Lung (tissue), 12 donors: ENCODE results near the gene MYLK. TPM values are rescaled to one million over a fixed set of nuclear protein-coding genes. Genes with fewer than 3 reads are reported as not detected.

Source experiments
- ATAC-seq: fragments of 200-7000 bp; cut with Tn5 transposase; one replicate; pipeline ENCODE4 v1.9.1; 2020; ENCODE audit warnings: moderate number of reproducible peaks; ENCODE audit not compliant: insufficient read depth, low FRiP score
- DNase-seq, 3 donors: peaks; one replicate each; pipeline ENCODE4 v3.0.0-alpha.2; 2013 to 2017
- H3K27ac ChIP-seq, 2 donors: one replicate each; pipeline ENCODE4 v1.5.1; 2013; ENCODE audit warnings: mild to moderate bottlenecking in 2 of 2, moderate library complexity in 2 of 2, control low read depth in 1 of 2, inconsistent platforms in 1 of 2, low read depth in 1 of 2, low read length in 1 of 2
- H3K27me3 ChIP-seq, 3 donors: one replicate each; pipeline ENCODE4 v1.5.1; 2013; ENCODE audit warnings: low read length in 2 of 3; ENCODE audit not compliant: control insufficient read depth in 3 of 3, insufficient read depth in 3 of 3
- H3K36me3 ChIP-seq, 4 donors: one replicate each; pipeline ENCODE4 v1.5.1; 2013; ENCODE audit warnings: low read length in 4 of 4, mild to moderate bottlenecking in 1 of 4, moderate library complexity in 1 of 4; ENCODE audit not compliant: control insufficient read depth in 4 of 4, insufficient read depth in 4 of 4
- H3K4me1 ChIP-seq, 5 donors: one replicate each; pipeline ENCODE4 v1.5.1; 2013; ENCODE audit warnings: low read length in 5 of 5, mild to moderate bottlenecking in 2 of 5, moderate library complexity in 1 of 5; ENCODE audit not compliant: control insufficient read depth in 5 of 5, insufficient read depth in 5 of 5
- H3K4me3 ChIP-seq: one replicate; pipeline ENCODE4 v1.5.1; 2013; ENCODE audit warnings: mild to moderate bottlenecking, control low read depth, moderate library complexity
- H3K9ac ChIP-seq, 2 donors: one replicate each; pipeline ENCODE4 v1.5.1; 2013; ENCODE audit warnings: low read length in 2 of 2, control low read depth in 1 of 2; ENCODE audit not compliant: insufficient read depth in 1 of 2
- H3K9me3 ChIP-seq, 4 donors: one replicate each; pipeline ENCODE4 v1.5.1; 2013; ENCODE audit warnings: low read length in 3 of 4, mild to moderate bottlenecking in 1 of 4, moderate library complexity in 1 of 4; ENCODE audit not compliant: control insufficient read depth in 4 of 4, insufficient read depth in 3 of 4
- WGBS, 2 donors: extraction: QIAGEN DNeasy Blood & Tissue Kit; methylation state at CpG; one replicate each; pipeline ENCODE4 v1.1.7; 2013; 5-methylcytosine and 5-hydroxymethylcytosine counted together
- polyA plus RNA-seq, 2 donors: library from polyadenylated mRNA; stranded (reverse); fragments of 200-250 nt; gene quantifications; one replicate each; pipeline ENCODE4 v1.2.1, GENCODE V29; 2013
- total RNA-seq, 2 donors: library from RNA; depleted of rRNA in 1 of 2; stranded (reverse); fragments of >200 nt in 1 of 2; gene quantifications; one replicate each; pipeline ENCODE4 v1.2.1, GENCODE V29; 2014 to 2021
- TF ChIP-seq, protein P1 (sequence below): IDR thresholded peaks from 2 replicates; pipeline ENCODE4 v1.5.1; 2012; ENCODE audit warnings: mild to moderate bottlenecking; ENCODE audit errors: control extremely low read depth, extremely low read depth
- donor health status: control.
- donor health status: control.
- donor health status: Bipolar disorder and iron deficiency.
- donor health status: healthy.
- donor health status: DM: yes; HTN: yes; CAD: no.

MYLK gene
- total and polyA plus RNA-seq, 4 donors, result 23.3 to 324 (median 112) TPM

DNA sequence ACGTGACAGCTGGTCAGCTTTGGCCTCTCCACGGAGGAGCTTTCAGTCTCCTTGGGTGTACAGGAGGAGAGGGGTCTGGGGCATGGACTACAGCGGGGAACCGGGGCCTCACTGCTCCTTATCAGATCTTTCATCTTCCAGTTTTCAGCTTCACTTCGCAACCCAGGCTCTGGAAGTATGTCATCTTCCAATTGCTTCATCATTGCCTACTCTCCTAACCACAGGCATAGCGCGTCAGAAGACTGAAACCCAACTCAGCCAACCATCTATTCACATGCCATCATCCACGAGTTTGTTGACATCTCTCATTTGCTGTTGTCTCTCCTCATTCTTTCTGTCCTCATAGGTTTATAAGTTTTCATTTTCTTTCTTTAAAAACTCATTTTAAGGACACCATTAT is 119.5 kb downstream of the MYLK start:
- Histone ChIP-seq H3K36me3 (peaks cover 0 to 7% (median 2%) of the 10 kb centered on the region in 4 donors), H3K27ac (no peak overlapping the region), H3K9ac (no peak overlapping the region), H3K4me3 (no peak overlapping the region), H3K4me1 (peaks cover 0 to 31% (median 1%) of the 10 kb centered on the region in 5 donors), H3K27me3 (no peaks in the 10 kb centered on the region), H3K9me3 (no peaks in the 10 kb centered on the region)
- no peak for ATAC-seq
- 66 to 77% methylated on average over 8 of the region's 8 CpGs for WGBS, 2 donors
- TF ChIP-seq, protein P1, sequence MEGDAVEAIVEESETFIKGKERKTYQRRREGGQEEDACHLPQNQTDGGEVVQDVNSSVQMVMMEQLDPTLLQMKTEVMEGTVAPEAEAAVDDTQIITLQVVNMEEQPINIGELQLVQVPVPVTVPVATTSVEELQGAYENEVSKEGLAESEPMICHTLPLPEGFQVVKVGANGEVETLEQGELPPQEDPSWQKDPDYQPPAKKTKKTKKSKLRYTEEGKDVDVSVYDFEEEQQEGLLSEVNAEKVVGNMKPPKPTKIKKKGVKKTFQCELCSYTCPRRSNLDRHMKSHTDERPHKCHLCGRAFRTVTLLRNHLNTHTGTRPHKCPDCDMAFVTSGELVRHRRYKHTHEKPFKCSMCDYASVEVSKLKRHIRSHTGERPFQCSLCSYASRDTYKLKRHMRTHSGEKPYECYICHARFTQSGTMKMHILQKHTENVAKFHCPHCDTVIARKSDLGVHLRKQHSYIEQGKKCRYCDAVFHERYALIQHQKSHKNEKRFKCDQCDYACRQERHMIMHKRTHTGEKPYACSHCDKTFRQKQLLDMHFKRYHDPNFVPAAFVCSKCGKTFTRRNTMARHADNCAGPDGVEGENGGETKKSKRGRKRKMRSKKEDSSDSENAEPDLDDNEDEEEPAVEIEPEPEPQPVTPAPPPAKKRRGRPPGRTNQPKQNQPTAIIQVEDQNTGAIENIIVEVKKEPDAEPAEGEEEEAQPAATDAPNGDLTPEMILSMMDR, result no peak
- no peak for DNase-seq

DNA sequence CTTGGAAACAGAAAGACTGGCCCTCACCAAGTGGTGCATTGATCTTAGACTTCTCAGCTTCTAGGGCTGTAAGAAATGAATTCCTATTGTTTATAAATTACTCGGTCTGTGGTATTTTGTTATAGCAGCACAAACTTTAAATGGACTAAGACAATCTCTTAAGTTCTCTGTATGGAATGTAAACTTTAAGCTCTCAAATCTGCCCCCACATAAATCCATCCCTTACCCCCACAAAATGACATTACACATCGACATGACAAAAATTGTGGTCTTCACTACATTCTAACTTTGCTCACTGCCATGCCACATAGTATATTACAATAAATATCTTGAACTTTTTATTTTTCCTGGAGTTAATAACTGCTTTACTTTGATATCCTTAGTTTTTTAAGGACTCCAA is 121.3 kb downstream of the MYLK start:
- TF ChIP-seq, protein P1, result no peak
- H3K4me1 ChIP-seq, result peaks cover 0 to 24% (median 12%) of the 10 kb centered on the region in 5 donors
- DNase-seq, result no peak
- 83 to 84% methylated on average over 2 of the region's 2 CpGs for WGBS, 2 donors
- no peak overlapping the region for H3K4me3 ChIP-seq
- H3K27me3 ChIP-seq, result no peaks in the 10 kb centered on the region
- no peak for ATAC-seq
- no peak overlapping the region for H3K9ac ChIP-seq
- H3K9me3 ChIP-seq, result peaks cover 0 to 2% (median 0%) of the 10 kb centered on the region in 4 donors
- peaks cover 0 to 7% (median 2%) of the 10 kb centered on the region in 4 donors for H3K36me3 ChIP-seq
- H3K27ac ChIP-seq, result no peak overlapping the region

DNA sequence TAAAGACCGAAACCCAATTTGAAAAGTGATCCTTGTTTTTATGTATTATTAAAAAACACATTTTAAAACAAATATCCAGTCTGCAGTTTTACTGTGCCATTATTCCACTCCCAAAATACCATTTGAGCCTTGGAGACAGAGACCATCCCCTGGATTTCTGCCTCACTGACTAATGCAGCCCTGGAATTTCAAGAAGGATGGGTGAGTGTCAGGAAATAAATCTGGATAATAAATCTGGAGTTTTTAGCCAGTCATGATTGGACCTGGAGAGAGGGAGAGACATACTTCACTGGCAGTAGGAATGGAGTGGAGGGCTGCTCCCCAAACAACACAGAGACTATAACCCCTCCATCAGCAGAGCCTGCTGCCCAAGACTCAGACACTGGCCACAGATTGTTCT is 123.3 kb downstream of the MYLK start:
- no peak for DNase-seq
- peaks cover 0 to 22% (median 18%) of the 10 kb centered on the region in 5 donors for H3K4me1 ChIP-seq
- no peak overlapping the region for H3K4me3 ChIP-seq
- TF ChIP-seq, protein P1, result no peak
- 98 to 99% methylated on average over 1 of the region's 1 CpG for WGBS, 2 donors
- H3K36me3 ChIP-seq, result peaks cover 0 to 7% (median 1%) of the 10 kb centered on the region in 4 donors
- ATAC-seq, result no peak
- H3K27ac ChIP-seq, result no peak overlapping the region
- H3K9me3 ChIP-seq, result peaks cover 0 to 4% (median 0%) of the 10 kb centered on the region in 4 donors
- no peak overlapping the region for H3K9ac ChIP-seq
- no peaks in the 10 kb centered on the region for H3K27me3 ChIP-seq

DNA sequence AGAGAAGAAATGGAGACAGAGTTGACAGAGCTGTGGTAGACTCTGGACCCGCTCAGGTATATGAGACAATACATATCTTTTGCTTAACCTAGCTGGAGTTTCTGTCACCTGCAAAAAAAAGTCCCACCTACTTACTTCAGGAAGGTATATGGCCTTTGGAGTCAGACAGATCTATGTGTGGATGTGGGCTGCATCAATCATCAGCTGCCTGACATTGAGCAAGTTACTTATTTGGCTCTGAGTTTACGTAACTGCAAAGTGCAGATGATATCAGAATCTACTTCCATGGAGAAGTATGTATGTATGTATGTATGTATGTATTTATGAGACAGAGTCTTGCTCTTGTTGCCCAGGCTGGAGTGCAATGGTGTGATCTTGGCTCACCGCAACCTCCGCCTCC is 124.3 kb downstream of the MYLK start:
- no peak overlapping the region for H3K9ac ChIP-seq
- TF ChIP-seq, protein P1, result no peak
- H3K27me3 ChIP-seq, result no peaks in the 10 kb centered on the region
- ATAC-seq (no peak), DNase-seq (no peak)
- H3K4me1 ChIP-seq, result peaks cover 0 to 28% (median 21%) of the 10 kb centered on the region in 5 donors
- no peak overlapping the region for H3K27ac ChIP-seq
- no peak overlapping the region for H3K4me3 ChIP-seq
- peaks cover 0 to 5% (median 0%) of the 10 kb centered on the region in 4 donors for H3K9me3 ChIP-seq
- peaks cover 0 to 7% (median 2%) of the 10 kb centered on the region in 4 donors for H3K36me3 ChIP-seq
- WGBS, 2 donors, result 91 to 93% methylated on average over 4 of the region's 4 CpGs
